Loucy (cell line): Measurements from ENCODE around the gene ZNF648.

Experiments
- EZH2phosphoT487 ChIP-seq: fragments of 200-600 bp; IDR thresholded peaks from 2 replicates; pipeline ENCODE4 v1.6.1; 2018; ENCODE audit warnings: antibody characterized with exemption, mild to moderate bottlenecking, moderate library complexity, borderline replicate concordance
- TF ChIP-seq, protein P1 (sequence below): fragments of 200-600 bp; sonication (generic); conservative IDR thresholded peaks from 2 replicates; pipeline ENCODE4 v1.5.1; 2014; ENCODE audit warnings: mild to moderate bottlenecking, antibody characterized with exemption, low read length

DNA sequence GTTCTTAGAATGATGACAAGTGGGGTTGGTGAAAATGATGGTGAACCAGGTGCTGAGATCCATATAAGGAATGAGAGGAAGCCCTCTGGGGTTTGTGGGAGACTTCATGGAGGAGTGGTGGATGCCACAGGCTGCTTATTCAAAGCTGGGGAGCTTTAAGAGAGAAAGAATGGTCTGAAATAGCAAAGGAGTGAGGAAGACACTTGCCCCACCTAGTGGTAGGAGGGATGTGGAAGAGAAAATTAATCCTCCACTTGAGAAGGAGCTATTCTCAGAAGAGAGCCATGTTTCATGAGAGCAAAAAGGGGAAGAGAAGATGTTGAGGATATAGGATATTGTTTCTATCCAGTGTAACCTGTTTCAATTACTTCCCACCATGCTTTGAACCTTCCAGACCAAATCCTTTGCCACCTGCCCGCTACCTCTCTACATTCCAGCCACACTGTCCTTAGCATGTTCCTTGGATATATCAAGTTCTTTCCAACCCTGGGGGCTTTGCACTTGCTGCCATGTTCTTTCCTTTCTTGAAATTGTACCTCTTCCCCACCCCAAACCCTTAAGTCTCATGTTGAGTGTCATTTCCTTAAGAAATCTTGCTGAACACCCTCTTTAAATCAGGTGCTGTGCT is 19.6 kb upstream of the ZNF648 start:
- TF ChIP-seq, protein P1, sequence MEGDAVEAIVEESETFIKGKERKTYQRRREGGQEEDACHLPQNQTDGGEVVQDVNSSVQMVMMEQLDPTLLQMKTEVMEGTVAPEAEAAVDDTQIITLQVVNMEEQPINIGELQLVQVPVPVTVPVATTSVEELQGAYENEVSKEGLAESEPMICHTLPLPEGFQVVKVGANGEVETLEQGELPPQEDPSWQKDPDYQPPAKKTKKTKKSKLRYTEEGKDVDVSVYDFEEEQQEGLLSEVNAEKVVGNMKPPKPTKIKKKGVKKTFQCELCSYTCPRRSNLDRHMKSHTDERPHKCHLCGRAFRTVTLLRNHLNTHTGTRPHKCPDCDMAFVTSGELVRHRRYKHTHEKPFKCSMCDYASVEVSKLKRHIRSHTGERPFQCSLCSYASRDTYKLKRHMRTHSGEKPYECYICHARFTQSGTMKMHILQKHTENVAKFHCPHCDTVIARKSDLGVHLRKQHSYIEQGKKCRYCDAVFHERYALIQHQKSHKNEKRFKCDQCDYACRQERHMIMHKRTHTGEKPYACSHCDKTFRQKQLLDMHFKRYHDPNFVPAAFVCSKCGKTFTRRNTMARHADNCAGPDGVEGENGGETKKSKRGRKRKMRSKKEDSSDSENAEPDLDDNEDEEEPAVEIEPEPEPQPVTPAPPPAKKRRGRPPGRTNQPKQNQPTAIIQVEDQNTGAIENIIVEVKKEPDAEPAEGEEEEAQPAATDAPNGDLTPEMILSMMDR: peak; percentile 87
- TF ChIP-seq EZH2phosphoT487: no peak
